ENCODE results near the gene BOD1L2. TPM values are rescaled to one million over a fixed set of nuclear protein-coding genes. Genes with fewer than 3 reads are reported as not detected.

BOD1L2 gene
- total RNA-seq, 4 donors from 2014 or later = not detected

DNA sequence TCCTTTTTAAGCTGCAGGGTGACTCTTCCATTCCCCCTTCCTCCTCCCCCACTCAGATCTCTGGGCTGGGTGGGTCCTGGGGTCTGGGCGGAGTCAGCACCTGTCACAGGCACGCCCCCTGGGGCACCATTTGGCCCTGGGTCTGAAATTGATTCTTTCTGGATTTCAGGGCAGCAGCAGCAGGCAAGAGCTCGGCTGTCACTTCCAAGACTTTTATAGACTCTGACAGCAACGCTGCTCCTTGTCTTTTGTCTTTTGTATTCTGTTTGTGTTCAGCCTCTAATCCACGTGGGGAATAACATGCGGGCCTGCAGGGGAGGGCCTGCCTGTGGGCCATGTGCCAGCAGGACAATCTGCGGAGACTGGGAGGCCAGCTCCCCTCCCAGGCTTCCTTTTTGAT, 3.9 kb downstream of the BOD1L2 start:
- intact Hi-C loops (cut with DNase I; ENCODE audit: low total_unique reads) = no loop called here
- no peak overlapping the region for H3K4me3 ChIP-seq (ENCODE audit: low read depth, poor library complexity, severe bottlenecking)
- no peak for TF ChIP-seq CTCF (IDR thresholded peaks at IDR 0.05)
- no peak for TF ChIP-seq POLR2A (IDR thresholded peaks at IDR 0.05)
- WGBS, 2 donors = 4 to 5% methylated on average over 7 of the region's 7 CpGs
- no peak for DNase-seq (ENCODE audit: low spot score in 2 of 2)

- no peak for DNase-seq (ENCODE audit: low spot score in 2 of 2)
- 64 to 78% methylated on average over 13 of the region's 13 CpGs for WGBS, 2 donors
- intact Hi-C loops (cut with DNase I; ENCODE audit: low total_unique reads) = no loop called here
- TF ChIP-seq CTCF (IDR thresholded peaks at IDR 0.05) (no peak), POLR2A (IDR thresholded peaks at IDR 0.05) (no peak)
- no peak overlapping the region for H3K4me3 ChIP-seq (ENCODE audit: low read depth, poor library complexity, severe bottlenecking)
These were observed 7.4 kb downstream of the BOD1L2 start for GRCh38 chr18:57154191-57154830.

- intact Hi-C loops (cut with DNase I; ENCODE audit: low total_unique reads) = no loop called here
- DNase-seq (ENCODE audit: low spot score in 2 of 2) = peak in 1 of 2 donors; percentile 58
- TF ChIP-seq POLR2A (IDR thresholded peaks at IDR 0.05) (no peak), CTCF (IDR thresholded peaks at IDR 0.05) (no peak)
- H3K4me3 ChIP-seq (ENCODE audit: low read depth, poor library complexity, severe bottlenecking) = no peak overlapping the region
- WGBS, 2 donors = 67 to 79% methylated on average over 6 of the region's 6 CpGs
These were observed 17.5 kb downstream of the BOD1L2 start for GRCh38 chr18:57164401-57164800.

DNA sequence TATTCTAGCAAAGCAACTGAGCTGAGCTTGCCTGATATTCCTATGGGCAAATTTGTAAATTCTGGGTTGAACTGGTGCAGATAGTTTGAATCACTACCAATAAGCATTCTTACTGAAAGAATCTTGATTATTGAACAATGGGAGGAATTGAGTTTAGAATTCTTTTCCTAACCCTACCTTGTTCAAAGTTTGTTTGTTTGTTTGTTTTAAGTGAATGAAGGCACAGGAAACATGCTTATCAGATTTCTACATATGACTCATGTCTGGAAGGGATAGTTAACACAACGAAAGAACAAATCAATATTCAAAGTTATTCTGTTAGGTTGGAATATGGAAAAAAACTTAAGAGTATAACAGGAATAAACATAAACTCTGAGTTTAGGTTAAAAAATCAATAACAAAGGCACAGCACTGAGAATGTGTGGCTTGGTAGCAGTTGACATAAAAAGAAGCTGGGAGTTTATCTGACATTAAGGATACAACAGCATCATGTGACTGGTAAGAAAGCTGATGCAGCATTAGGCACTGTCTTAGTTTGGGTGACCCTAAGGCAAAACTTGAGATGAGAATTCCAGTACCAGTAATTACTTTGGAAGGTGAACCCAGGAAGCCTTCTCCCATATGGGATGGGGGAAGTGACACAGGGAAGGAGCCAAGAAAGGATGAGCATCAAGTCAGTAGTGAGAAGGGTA, 20.9 kb downstream of the BOD1L2 start:
- no peak overlapping the region for H3K4me3 ChIP-seq (ENCODE audit: low read depth, poor library complexity, severe bottlenecking)
- intact Hi-C loops (cut with DNase I; ENCODE audit: low total_unique reads) = no loop called here
- TF ChIP-seq CTCF (IDR thresholded peaks at IDR 0.05) (no peak), POLR2A (IDR thresholded peaks at IDR 0.05) (no peak)
- DNase-seq (ENCODE audit: low spot score in 2 of 2) = no peak
- WGBS, 2 donors = 67 to 72% methylated on average over 1 of the region's 1 CpG

DNA sequence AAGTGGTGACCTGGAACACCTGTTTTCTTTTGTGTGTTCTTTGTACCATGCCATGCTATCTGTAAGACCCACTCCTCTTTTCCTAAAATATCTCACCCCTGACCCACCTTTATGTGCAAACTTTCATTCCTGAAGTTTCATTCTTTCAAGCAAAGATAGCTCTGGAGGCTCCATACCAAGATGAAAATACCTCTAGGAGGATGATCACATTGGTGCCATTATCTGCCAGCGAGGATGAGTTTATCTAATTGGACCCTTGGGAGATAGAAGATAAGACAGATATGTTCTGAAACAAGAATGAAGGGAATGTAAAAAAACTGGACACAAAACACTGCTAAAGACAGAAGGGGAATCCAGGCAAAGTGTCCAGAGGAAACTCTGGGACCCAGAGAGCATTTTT, 24.1 kb downstream of the BOD1L2 start:
- H3K4me3 ChIP-seq (ENCODE audit: low read depth, poor library complexity, severe bottlenecking) = no peak overlapping the region
- WGBS, 2 donors = 49 to 65% methylated on average over 1 of the region's 1 CpG
- intact Hi-C loops (cut with DNase I; ENCODE audit: low total_unique reads) = no loop called here
- TF ChIP-seq POLR2A (IDR thresholded peaks at IDR 0.05) = no peak
- no peak for TF ChIP-seq CTCF (IDR thresholded peaks at IDR 0.05)
- no peak for DNase-seq (ENCODE audit: low spot score in 2 of 2)

Data from lower leg skin (tissue), 4 donors.